HepG2 (cell line): ENCODE results near the gene LILRB3.

Experiments used
- CTCF ChIP-seq: sonication (generic); formaldehyde crosslinking; IDR thresholded peaks from 2 replicates; pipeline ENCODE4 v1.5.0; 2020; ENCODE audit warnings: mild to moderate bottlenecking, missing genetic modification reagents, moderate library complexity
- ESRRA ChIP-seq: sonication (generic); formaldehyde crosslinking; IDR thresholded peaks from 2 replicates; pipeline ENCODE4 v1.5.1; 2020; ENCODE audit warnings: mild to moderate bottlenecking, low read depth, missing genetic modification reagents
- ETV6 ChIP-seq: sonication (generic); formaldehyde crosslinking; conservative IDR thresholded peaks from 2 replicates; pipeline ENCODE4 v1.4.0; 2020; ENCODE audit warnings: missing genetic modification reagents
- SRSF9 ChIP-seq: fragments of 200-400 bp; formaldehyde crosslinking; IDR thresholded peaks from 2 replicates; pipeline ENCODE4 v1.6.1; 2018; ENCODE audit warnings: borderline replicate concordance, mild to moderate bottlenecking, low read depth, low read length; ENCODE audit not compliant: insufficient read depth, poor library complexity, severe bottlenecking
- TARDBP ChIP-seq: sonication (generic); formaldehyde crosslinking; IDR thresholded peaks from 2 replicates; pipeline ENCODE4 v1.8.0; 2022; ENCODE audit warnings: mild to moderate bottlenecking, missing genetic modification reagents
- YY1 ChIP-seq: IDR thresholded peaks from 2 replicates; pipeline ENCODE4 v1.6.1; 2011; ENCODE audit warnings: low read length, low read depth, moderate library complexity, mild to moderate bottlenecking; ENCODE audit not compliant: insufficient read depth, insufficient replicate concordance
- ZNF121 ChIP-seq: sonication (generic); formaldehyde crosslinking; IDR thresholded peaks from 2 replicates; pipeline ENCODE4 v1.5.0; 2020; ENCODE audit warnings: mild to moderate bottlenecking, missing genetic modification reagents
- ZNF362 ChIP-seq: sonication (generic); formaldehyde crosslinking; IDR thresholded peaks from 2 replicates; pipeline ENCODE4 v1.4.0; 2020; ENCODE audit warnings: missing genetic modification reagents, mild to moderate bottlenecking, borderline replicate concordance
- TF ChIP-seq, protein P1 (sequence below): sonication (generic); formaldehyde crosslinking; conservative IDR thresholded peaks from 2 replicates; pipeline ENCODE4 v1.5.0; 2020; ENCODE audit warnings: missing genetic modification reagents

- TF ChIP-seq ZNF121 (CRISPR knock-in tag) (peak; percentile 70), TARDBP (CRISPR knock-in tag) (no peak), ESRRA (CRISPR knock-in tag) (no peak), CTCF (CRISPR knock-in tag) (no peak), SRSF9 (no peak), ETV6 (CRISPR knock-in tag) (no peak), ZNF362 (no peak), YY1 (no peak)
- TF ChIP-seq, protein P1, sequence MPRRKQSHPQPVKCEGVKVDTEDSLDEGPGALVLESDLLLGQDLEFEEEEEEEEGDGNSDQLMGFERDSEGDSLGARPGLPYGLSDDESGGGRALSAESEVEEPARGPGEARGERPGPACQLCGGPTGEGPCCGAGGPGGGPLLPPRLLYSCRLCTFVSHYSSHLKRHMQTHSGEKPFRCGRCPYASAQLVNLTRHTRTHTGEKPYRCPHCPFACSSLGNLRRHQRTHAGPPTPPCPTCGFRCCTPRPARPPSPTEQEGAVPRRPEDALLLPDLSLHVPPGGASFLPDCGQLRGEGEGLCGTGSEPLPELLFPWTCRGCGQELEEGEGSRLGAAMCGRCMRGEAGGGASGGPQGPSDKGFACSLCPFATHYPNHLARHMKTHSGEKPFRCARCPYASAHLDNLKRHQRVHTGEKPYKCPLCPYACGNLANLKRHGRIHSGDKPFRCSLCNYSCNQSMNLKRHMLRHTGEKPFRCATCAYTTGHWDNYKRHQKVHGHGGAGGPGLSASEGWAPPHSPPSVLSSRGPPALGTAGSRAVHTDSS (CRISPR knock-in tag), result no peak
Measured at GRCh38 chr19:54201980-54202379, 20.8 kb downstream of the LILRB3 start.
